NOMO-1 treated with dmso at 0.1 percent for 144 hours (cell line): Measurements from ENCODE around the gene NUP58.
"Not testable (repeated sequence)": the region's sequence is repeated elsewhere in the genome, so short reads cannot be mapped to it uniquely, and the experiment has no call there.

Source experiments
- DNase-seq: peaks from one replicate; lab custom pipeline; 2025; ENCODE audit not compliant: unreplicated experiment; lab: John Stamatoyannopoulos, UW

Gene NUP58

DNA sequence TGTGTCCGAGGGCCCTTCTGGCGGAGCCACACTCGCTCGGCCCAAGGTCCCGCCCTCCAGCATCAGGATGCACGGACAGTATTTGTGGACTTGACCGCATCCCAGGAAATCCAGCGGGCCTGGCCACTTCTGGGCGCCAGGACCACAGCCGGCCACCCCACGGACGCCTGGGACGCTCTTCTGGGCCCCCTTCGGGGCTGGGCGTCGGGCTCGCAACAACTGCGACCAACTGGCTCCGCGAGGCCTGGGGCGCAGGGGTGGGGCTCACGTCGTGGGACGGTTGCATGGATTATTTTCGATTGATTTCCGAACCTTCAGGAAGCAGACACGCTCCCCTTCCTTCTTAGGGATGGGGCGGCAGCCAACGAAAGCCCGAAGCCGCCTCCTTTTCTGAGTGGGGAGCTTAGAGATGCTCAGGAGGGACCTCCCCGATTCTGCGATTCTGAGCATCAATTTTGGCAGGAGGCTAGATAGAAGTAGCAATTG, 521 bp upstream of the NUP58 start:
- DNase-seq: no peak

DNA sequence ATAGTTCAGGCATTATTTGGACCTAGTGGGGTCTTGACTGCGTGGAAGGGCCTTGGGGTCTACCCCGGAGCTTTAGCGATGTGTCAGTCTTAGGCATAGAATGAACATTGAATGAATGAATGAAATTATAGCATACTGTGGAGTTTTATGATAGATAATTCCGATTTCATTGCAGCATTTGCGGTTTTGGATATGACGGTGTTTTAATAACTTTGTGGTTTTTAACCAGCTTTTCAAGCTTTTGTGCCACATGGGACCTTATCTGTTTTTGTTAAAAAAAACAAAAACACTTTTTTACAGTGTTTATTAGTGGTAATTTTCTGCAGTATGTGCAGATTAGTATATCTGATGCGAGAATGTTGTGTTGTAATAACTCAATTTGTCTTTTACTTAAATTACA, 696 bp downstream of the NUP58 start:
- no peak for DNase-seq

DNA sequence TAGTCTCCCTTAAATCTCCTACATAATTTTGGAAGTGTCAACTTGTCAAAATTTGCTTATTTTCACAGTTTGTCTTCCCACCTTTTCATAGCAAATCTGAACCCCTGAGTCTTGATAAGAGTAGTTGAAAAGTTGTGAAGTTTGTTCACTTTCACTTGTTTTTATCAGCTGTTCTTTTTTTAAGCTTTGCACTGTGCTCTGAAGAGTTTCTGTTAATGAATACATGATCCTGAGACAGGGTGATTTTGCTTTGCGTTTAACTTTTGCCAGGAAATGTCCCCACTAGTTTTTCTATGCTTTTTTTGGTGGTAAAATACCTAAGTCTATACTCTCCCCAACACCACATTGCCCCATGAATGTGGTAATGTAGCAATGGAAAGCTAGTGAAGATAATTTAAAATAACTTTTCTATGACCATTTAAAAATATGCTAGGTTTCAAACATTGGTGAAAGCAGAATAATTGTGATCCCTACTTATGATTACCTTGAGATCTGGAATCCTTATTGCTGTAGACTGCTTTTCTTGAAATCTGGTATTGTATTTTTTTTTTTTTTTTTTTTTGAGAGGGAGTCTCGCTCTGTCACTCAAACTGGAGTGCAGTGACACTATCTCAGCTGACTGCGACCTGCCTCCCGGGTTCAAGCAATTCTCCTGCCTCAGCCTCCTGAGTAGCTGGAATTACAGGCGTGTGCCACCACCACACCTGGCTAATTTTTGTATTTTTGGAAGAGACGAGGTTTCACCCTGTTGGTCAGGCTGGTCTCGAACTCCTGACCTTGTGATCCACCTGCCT, 5.4 kb downstream of the NUP58 start:
- no peak for DNase-seq

- DNase-seq: no peak
Observed at GRCh38 chr13:25310891-25311290, 9.5 kb downstream of the NUP58 start.

DNA sequence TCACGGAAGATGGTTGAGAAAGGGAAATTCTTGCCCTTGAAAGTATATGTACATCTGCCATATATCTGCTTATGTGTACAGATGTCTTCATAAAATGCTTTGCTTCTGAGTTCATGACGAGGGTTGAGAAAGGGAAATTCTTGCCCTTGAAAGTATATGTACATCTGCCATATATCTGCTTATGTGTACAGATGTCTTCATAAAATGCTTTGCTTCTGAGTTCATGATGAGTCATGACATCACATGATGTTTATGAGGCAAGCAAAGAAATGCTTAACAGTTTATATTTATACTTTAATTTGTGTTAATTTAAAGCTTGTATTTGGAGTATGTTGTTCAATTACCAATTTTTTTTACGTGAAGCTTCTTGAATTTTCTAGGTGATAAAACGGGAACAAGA, 17.5 kb downstream of the NUP58 start:
- DNase-seq: not testable (repeated sequence)

DNA sequence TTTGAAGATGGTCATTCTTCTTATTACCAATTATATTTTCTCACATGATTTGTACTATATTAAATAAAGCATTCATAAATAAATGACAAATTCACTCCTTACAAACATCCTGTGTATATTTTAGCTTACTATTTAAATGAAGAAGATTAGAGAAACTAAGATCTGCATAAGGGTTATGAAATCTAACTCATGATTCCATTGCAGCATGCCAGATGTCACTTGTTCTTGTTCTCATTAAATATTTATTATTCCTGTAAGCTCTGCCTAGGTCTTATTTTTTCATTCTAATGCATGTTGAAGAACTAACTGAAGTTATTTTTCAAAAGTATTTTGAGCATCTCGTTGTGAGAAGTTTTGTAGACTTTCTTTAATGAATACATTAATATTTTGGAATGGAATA, 18.3 kb downstream of the NUP58 start:
- no peak for DNase-seq

GRCh38 chr13:25324100-25324499, 22.7 kb downstream of the NUP58 start:
- no peak for DNase-seq

- no peak for DNase-seq
Observed at GRCh38 chr13:25329706-25330105, 28.3 kb downstream of the NUP58 start.

- no peak for DNase-seq
Observed at GRCh38 chr13:25330541-25330940, 29.1 kb downstream of the NUP58 start.

DNA sequence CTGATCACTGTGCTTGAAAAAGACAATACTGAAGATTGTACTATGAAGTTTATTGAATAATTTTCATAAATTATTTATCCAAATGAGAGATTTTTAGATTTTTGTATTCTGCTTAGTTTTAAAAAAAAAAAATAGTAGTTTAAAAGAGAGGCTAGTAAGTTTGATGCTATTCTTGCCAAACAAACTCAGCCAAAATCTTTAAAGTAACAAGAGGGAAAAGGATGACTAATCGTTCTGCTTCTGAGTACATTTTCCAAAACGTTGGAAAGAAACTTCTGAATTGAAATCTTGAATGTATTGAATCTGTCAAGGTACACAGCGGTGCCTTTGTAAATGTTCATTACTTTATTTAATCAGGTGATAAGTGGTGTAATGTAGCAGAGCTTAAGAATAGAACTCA, 34.4 kb downstream of the NUP58 start:
- DNase-seq: no peak

GRCh38 chr13:25345576-25345975, 44.2 kb downstream of the NUP58 start:
- no peak for DNase-seq

- no peak for DNase-seq
Observed at GRCh38 chr13:25347151-25347550, 45.7 kb downstream of the NUP58 start.

DNA sequence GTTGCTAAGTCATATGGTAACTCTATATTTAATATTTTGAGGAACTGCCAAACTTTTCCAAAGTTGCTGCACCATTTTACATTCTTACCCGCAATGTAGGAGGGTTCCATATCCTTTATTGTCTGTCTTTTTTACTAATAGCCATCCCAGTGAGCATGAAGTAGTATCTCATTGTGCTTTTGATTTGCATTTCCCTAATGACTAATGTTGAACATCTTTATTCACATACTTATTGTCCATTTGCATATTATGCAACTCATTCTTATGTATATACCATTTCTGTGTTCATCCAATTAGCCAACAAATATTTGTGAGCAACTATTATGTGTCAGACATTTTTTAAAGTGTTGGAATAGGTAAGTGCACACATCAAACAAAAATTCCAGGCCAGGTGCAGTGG, 50.0 kb downstream of the NUP58 start:
- no peak for DNase-seq

- DNase-seq: no peak
Observed at GRCh38 chr13:25352230-25352629, 50.8 kb downstream of the NUP58 start.

- no peak for DNase-seq
Observed at GRCh38 chr13:25352806-25353205, 51.4 kb downstream of the NUP58 start.

DNA sequence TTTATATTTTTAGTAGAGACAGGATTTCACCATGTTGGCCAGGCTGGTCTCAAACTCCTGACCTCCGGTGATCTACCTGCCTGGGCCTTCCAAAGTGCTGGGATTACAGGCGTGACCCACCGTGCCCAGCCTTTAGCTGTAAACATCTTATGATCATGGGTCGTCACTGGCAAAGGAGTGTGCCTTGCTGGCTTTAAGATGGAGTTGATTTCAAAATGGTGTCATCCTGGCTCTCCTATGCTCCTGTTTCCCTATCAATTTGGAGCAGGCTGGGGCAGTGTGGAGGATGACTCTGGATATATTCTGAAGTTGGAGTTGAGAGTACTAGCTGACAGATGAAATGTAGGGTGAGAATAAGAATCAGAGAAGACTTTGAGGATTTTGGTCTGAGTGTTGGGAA, 51.9 kb downstream of the NUP58 start:
- no peak for DNase-seq

GRCh38 chr13:25354377-25354776, 53.0 kb downstream of the NUP58 start:
- no peak for DNase-seq

GRCh38 chr13:25360443-25360842, 59.0 kb downstream of the NUP58 start:
- DNase-seq: not testable (repeated sequence)

GRCh38 chr13:25365720-25366235, 64.4 kb downstream of the NUP58 start:
- DNase-seq: no peak

- DNase-seq: no peak
Observed at GRCh38 chr13:25371158-25371874, 69.9 kb downstream of the NUP58 start.

DNA sequence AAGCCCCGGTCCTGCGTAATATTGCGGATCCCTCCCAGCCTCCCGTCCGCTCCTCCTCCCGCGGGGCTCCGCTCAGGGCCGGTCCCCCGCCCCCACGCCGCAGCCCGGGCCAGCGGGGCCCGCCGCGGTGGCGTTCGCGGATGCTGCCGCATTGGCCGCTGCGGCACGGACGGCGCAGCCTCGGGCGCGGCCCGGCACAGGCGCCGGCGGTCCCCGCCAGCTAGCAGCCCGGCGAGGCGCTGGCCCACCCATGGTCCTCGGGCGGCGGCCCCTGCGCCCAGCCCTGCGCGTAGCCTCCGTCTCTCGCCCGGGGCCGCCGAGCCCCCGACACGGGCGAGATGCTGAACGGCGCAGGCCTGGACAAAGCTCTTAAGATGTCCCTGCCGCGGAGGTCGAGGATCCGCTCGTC, 70.5 kb downstream of the NUP58 start, which contains the start of gene ATP8A2:
TSS of gene ATP8A2 (plus strand) at position 100 of the 409 bp plus-strand sequence. CDS start at position 339, 239 bp downstream.
- DNase-seq: no peak
